Epithelial cell of esophagus (primary cell): ENCODE data around the gene TENM3.

Experiments used
- DNase-seq: peaks from one replicate; pipeline ENCODE4 v3.0.0; 2010; ENCODE audit warnings: low read depth
- H3K4me3 ChIP-seq: 2 replicates; pipeline ENCODE4 v1.5.1; 2011; ENCODE audit warnings: mild to moderate bottlenecking, low read length, control low read depth
- TF ChIP-seq, protein P1 (sequence below): IDR thresholded peaks from 2 replicates; pipeline ENCODE4 v1.5.1; 2011; ENCODE audit warnings: low read depth, mild to moderate bottlenecking, low read length, control low read depth, inconsistent platforms; ENCODE audit not compliant: insufficient read depth; ENCODE audit errors: missing control alignments

Gene TENM3

DNA sequence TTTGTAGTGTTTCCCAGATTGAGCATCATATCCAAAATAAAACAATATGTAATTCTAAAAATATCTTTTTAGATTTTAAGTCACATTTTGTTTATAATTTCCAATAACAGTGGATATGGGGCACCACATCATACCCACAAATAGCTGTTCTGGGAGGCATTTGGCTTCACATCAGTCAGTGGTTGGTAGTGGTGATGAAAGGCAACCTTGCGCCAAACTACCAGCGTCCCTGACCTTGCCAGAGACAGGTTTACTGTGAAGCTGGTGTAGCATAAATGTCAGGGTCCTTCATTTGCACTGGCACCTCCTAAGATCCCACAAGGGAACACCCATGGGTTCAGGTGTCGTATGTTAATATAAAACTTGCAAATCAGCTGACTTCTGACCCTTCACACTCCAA, 451.8 kb downstream of the TENM3 start:
- TF ChIP-seq, protein P1, sequence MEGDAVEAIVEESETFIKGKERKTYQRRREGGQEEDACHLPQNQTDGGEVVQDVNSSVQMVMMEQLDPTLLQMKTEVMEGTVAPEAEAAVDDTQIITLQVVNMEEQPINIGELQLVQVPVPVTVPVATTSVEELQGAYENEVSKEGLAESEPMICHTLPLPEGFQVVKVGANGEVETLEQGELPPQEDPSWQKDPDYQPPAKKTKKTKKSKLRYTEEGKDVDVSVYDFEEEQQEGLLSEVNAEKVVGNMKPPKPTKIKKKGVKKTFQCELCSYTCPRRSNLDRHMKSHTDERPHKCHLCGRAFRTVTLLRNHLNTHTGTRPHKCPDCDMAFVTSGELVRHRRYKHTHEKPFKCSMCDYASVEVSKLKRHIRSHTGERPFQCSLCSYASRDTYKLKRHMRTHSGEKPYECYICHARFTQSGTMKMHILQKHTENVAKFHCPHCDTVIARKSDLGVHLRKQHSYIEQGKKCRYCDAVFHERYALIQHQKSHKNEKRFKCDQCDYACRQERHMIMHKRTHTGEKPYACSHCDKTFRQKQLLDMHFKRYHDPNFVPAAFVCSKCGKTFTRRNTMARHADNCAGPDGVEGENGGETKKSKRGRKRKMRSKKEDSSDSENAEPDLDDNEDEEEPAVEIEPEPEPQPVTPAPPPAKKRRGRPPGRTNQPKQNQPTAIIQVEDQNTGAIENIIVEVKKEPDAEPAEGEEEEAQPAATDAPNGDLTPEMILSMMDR, result no peak
- no peak for DNase-seq
- H3K4me3 ChIP-seq, result no peak overlapping the region

DNA sequence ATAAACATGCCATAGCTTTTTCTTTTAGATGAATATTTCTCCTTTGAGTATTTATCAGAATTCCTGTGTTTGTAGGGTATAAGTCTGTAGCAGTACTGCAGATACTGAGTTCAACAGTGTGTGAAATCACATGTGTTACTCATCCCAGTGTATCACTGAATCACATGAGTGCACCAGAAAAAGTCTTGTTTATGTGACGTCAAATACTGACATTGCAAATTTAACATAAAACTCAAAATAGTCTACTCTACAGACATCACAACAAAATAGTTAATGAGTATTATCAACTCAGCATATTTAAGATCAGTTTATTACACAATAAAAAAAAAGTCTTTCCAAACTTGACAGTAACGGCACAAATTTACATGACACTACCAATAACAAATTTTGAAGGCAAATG, 452.6 kb downstream of the TENM3 start:
- peak; percentile 13 for DNase-seq
- no peak overlapping the region for H3K4me3 ChIP-seq
- TF ChIP-seq, protein P1, result no peak

DNA sequence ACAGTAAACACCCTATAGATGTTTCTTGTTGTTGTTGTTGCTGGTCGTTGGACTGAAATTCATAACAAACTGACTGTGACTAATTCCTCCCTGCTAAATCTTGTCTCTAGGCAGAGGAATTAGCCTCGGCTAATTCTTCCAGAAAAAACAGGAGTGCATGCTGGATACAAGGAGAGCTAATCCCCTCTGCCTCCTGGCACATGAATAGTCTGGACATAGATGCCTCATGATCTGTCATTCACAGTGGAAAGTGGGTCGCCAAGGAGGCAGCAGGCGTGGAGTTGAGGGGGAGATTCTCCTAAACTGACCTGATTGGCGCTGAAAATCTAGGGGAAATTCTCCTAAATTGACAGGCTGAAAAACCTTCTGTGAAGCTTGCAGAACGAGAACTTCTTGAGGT, 453.9 kb downstream of the TENM3 start:
- no peak for DNase-seq
- TF ChIP-seq, protein P1, result no peak
- no peak overlapping the region for H3K4me3 ChIP-seq

DNA sequence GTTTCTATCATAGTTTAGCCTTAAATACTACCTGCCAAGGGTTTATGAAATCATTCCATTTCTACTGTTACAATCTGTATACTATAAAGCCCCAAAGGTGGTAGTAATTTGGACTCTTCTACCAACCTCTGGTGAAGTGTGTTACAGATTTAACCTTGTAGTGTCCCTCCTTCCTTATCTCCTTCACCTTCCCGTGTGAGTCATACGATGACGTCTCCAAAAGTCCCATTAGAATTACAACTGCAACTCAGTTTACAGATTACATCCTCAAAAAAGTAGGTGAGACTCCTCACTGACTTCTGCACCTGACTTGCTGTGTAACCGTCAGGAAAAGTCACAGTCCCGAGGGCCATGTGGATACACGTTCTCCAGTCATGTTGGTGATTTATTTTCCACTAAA, 455.0 kb downstream of the TENM3 start:
- TF ChIP-seq, protein P1, result no peak
- H3K4me3 ChIP-seq, result no peak overlapping the region
- no peak for DNase-seq

DNA sequence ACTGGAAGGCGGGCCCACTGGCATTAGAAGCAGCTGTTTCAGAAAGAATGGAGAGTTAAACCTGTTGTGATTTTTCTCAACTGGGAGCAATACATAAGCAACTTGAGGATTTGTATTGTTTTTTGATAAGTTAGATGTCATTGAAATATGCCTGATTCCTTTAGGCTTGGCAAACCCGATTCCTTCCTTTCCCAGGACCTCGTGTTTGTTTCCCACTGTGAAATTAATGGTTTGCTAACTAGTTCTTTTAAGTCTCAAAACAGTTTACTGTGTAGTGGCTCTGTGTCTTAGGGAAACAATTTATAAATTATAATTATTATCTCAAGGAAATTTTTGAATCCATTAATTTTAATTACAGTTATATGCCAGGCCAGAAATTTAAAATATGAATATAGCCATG, 456.0 kb downstream of the TENM3 start:
- H3K4me3 ChIP-seq, result no peak overlapping the region
- DNase-seq, result no peak
- TF ChIP-seq, protein P1, result no peak

DNA sequence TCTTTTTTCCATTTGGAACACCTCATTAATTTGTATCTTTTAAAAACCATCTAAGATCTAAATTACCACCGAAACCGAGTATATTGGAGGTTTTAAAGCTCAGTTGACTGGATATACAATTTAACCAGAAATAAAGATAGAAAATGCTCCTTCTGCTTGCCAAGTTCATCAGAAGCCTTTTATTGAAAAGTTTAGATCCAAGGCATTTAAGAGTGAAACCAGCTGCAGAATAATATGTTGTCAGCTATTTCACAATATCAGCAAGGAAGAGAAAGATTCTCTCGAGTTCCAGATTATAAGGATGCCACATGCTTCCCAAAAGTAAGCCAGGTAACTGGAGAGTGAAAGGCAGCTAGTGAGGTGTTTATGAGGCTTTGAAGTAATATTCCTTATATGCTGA, 456.6 kb downstream of the TENM3 start:
- TF ChIP-seq, protein P1, result no peak
- no peak for DNase-seq
- H3K4me3 ChIP-seq, result no peak overlapping the region

DNA sequence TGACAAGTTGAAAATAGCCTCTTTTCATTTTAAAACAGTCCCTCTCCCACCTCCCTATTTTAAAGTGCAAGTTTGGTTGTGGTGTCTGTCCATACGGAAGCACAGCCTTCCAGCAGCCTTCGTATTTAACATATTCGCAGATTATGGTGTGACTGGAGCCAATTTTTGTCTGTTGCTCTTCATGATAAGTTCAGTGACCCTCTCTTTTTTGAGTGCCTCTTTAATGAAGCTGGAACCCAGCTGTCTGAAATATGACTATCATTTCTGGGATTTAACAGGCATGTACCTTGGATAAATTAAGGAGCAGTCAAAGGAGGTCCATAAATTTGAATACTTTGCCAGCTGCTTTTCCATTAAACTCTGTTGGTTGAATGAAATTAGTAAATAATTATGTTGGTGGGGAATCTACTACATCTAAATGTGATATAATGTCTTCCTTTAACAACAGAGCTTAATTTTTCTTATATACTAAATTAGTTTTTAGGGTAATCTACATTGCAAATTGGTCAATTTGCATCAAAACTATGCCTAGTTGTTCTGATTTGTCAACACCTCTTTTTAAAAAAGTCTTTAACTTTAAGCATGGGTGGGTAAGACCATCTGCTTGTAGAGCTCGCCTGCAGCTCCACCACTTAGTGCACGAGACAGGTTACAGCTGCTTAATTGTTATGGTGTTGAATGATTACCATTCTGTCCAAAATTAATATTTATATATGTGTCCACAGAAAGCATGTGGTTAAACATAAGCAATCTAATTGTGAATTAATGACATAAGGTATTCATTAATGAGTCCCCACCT, 457.4 kb downstream of the TENM3 start:
- TF ChIP-seq, protein P1, result no peak
- no peak for DNase-seq
- no peak overlapping the region for H3K4me3 ChIP-seq
